ENCODE results near the gene DLL4. TPM values are rescaled to one million over a fixed set of nuclear protein-coding genes. Genes with fewer than 3 reads are reported as not detected.
A peak's percentile ranks its signal among the peaks of the same experiment; 100 is the strongest.

The DLL4 gene
- total and polyA plus RNA-seq, 7 donors = 4.0 to 13.1 (median 7.2) TPM

DNA sequence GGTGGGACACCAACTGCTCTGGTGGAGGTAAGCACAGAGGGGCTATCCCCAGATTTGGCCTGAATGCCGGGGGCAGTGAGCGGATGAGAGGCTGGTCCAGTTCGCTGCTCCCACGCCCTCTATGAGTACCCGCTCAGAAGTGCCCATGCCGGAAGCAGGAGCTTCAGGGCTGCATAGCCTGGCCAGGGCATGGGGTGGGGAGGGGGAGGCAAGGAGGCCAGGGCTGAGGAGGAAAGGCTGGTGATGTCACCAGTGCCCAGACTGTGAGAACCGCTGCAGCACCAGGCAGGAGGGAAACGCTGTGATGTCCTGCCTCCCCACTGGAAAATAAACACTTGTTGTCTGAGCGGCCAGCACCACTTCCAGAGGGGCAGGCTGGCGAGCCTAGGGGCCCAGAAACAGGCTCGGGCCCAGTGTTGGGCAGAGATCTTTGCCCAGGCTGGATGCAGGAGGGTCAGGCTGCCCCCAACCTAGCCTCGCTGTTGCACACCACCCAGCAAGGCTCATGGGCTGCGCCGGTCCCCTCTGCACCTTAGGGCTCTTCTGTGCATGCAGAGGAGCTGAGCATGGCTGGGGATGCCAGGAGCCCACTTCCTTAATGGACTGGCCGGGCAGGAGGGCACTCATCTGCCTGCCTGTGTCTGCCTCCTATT lies 10.9 kb upstream of the DLL4 start:
- DNase-seq (no peak), ATAC-seq (peak in 1 of 4 donors; percentile 20)
- TF ChIP-seq, protein P1, sequence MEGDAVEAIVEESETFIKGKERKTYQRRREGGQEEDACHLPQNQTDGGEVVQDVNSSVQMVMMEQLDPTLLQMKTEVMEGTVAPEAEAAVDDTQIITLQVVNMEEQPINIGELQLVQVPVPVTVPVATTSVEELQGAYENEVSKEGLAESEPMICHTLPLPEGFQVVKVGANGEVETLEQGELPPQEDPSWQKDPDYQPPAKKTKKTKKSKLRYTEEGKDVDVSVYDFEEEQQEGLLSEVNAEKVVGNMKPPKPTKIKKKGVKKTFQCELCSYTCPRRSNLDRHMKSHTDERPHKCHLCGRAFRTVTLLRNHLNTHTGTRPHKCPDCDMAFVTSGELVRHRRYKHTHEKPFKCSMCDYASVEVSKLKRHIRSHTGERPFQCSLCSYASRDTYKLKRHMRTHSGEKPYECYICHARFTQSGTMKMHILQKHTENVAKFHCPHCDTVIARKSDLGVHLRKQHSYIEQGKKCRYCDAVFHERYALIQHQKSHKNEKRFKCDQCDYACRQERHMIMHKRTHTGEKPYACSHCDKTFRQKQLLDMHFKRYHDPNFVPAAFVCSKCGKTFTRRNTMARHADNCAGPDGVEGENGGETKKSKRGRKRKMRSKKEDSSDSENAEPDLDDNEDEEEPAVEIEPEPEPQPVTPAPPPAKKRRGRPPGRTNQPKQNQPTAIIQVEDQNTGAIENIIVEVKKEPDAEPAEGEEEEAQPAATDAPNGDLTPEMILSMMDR (IDR thresholded peaks at IDR 0.05) = no peak
- Histone ChIP-seq H3K27ac (peak overlapping the region; percentile 60), H3K4me3 (peak overlapping the region; percentile 45), H3K9me3 (no peaks in the 10 kb centered on the region), H3K36me3 (ENCODE audit: insufficient read depth in 1 of 2, low read depth in 1 of 2) (no peaks in the 10 kb centered on the region), H3K4me1 (peaks cover 4% of the 10 kb centered on the region), H3K27me3 (ENCODE audit: insufficient read depth in 3 of 3, low read length in 2 of 3) (no peaks in the 10 kb centered on the region)
- 68 to 78% (median 74%) methylated on average over 15 of the region's 15 CpGs for WGBS, 3 donors
- intact Hi-C loops (cut with DNase I) = no loop called here

DNA sequence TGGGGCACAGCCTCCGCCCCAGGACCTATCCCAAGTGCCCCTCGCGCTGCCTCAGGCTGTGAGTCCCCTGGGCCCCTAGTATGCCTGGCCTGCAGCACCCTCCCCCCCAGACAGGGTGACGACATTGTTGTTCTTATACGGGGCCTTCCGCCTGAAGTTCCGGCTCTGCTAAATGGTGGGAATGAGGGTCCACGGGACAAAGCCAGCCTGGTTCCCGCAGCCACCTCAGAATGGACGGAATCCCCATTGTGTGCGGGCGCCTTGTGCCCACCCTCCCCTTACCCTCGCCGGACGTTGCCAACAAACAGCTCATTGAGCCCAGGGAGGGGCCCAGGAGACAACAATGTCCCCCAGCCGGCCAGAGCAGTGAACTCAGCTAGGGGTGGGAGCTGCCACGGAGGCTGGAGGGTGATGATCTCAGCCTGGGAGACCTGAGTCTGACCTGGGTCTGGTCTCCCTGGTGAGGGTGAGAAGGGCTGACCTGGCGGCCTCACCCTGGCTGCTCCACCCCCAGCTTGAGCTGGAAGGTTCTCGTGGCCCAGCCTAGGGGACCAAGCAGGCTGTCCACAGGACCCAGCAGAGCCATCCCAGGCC lies 10.2 kb upstream of the DLL4 start:
- TF ChIP-seq, protein P1 (IDR thresholded peaks at IDR 0.05) = no peak
- H3K4me1 ChIP-seq = peaks cover 10% of the 10 kb centered on the region
- no peaks in the 10 kb centered on the region for H3K27me3 ChIP-seq (ENCODE audit: insufficient read depth in 3 of 3, low read length in 2 of 3)
- no peak for DNase-seq
- H3K4me3 ChIP-seq = peak overlapping the region; percentile 45
- 56 to 79% (median 72%) methylated on average over 19 of the region's 19 CpGs for WGBS, 3 donors
- H3K9me3 ChIP-seq = no peaks in the 10 kb centered on the region
- peak in 1 of 4 donors; percentile 21 for ATAC-seq
- peak overlapping the region; percentile 60 for H3K27ac ChIP-seq
- no peaks in the 10 kb centered on the region for H3K36me3 ChIP-seq (ENCODE audit: insufficient read depth in 1 of 2, low read depth in 1 of 2)
- intact Hi-C loops (cut with DNase I) = no loop called here

DNA sequence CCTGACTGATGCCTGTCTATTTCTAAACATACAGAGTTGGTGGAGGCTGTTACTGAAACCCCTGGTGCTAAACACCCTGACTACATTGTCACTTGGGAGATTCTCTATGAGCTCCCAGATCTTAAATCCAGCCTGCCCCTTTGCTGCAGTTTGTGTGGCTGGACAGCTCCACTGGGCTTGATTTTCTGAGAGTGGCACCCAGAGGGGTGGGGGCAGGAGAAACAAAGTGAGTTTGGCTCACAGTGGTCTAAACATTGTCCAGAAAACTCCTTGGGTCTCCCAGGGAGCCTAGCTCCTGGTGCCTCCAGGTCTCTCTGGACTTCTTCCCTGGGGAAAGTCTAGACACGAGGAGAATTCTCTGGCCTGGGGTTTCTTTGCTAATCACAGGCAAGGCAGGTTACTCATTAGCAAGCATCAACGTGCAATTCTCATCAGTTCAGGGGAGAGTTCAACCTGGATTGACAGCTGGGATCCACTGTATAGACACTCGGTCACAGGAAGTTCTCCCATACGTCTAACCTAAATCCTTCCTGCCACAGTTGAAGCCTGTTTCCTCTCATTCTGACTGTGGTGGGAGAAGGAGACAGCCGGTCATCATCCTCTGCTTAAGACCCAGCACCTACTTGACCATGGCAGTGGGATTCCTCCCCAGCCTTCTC lies 7.1 kb upstream of the DLL4 start:
- H3K4me3 ChIP-seq = no peak overlapping the region
- peaks cover 24% of the 10 kb centered on the region for H3K4me1 ChIP-seq
- TF ChIP-seq, protein P1 (IDR thresholded peaks at IDR 0.05) = no peak
- intact Hi-C loops (cut with DNase I) = loop anchor here in 1 of 2 donors (1.0 kb wide), 1 partner anchor 10 kb away; no protein-coding TSS in a partner anchor
- ATAC-seq (no peak), DNase-seq (no peak)
- no peaks in the 10 kb centered on the region for H3K9me3 ChIP-seq
- WGBS, 3 donors = 69 to 81% (median 70%) methylated on average over 5 of the region's 5 CpGs
- no peak overlapping the region for H3K27ac ChIP-seq
- H3K27me3 ChIP-seq (ENCODE audit: insufficient read depth in 3 of 3, low read length in 2 of 3) = peaks cover 0 to 18% (median 7%) of the 10 kb centered on the region in 3 donors
- no peaks in the 10 kb centered on the region for H3K36me3 ChIP-seq (ENCODE audit: insufficient read depth in 1 of 2, low read depth in 1 of 2)

DNA sequence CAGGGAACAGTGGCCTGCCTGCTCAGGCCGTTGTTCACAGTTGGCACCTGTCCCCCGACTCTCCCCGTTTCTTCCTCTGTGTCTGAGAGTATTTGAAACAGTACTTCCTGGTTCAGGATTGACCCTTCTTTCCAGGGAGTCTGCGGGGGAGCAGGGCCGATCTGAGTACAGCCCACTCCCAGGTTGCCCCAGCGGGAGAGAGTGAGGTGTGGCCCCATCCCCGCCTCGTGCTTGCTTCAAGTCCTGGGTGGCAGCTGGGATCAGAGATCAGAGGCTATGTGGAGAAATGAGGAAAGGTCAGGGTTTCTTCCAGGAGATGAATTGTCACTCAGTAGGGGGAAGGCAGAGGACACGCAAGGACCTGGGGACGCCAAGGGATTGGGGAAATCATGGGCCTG lies 6.5 kb upstream of the DLL4 start:
- intact Hi-C loops (cut with DNase I) = loop anchor here in 1 of 2 donors (1.0 kb wide), 1 partner anchor 10 kb away; no protein-coding TSS in a partner anchor
- Histone ChIP-seq H3K27me3 (ENCODE audit: insufficient read depth in 3 of 3, low read length in 2 of 3) (peaks cover 0 to 23% (median 7%) of the 10 kb centered on the region in 3 donors), H3K4me1 (peaks cover 24% of the 10 kb centered on the region), H3K27ac (no peak overlapping the region), H3K36me3 (ENCODE audit: insufficient read depth in 1 of 2, low read depth in 1 of 2) (no peaks in the 10 kb centered on the region), H3K9me3 (no peaks in the 10 kb centered on the region), H3K4me3 (no peak overlapping the region)
- TF ChIP-seq, protein P1 (IDR thresholded peaks at IDR 0.05) = no peak
- ATAC-seq (no peak), DNase-seq (no peak)
- WGBS, 3 donors = 61 to 63% (median 62%) methylated on average over 10 of the region's 10 CpGs
